ENCODE results near the gene DNAJC11.
A peak's percentile ranks its signal among the peaks of the same experiment; 100 is the strongest.
"Not testable (repeated sequence)": the region's sequence is repeated elsewhere in the genome, so short reads cannot be mapped to it uniquely, and the experiment has no call there.

DNAJC11 gene

DNA sequence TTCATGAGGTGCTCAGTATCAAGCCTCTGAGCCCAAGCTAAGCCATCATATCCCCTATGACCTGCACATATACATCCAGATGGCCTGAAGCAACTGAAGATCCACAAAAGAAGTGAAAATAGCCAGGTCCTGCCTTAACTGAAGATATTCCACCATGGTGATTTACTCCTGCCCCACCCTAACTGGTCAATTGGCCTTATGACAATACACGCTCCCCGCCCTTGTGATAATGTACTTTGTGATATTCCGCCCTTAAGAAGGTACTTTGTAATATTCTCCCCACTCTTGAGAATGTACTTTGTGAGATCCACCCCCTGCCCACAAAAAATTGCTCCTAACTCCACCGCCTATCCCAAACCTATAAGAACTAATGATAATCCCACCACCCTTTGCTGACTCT lies 1.7 kb downstream of the DNAJC11 start:
- DNase-seq: not testable (repeated sequence)

DNA sequence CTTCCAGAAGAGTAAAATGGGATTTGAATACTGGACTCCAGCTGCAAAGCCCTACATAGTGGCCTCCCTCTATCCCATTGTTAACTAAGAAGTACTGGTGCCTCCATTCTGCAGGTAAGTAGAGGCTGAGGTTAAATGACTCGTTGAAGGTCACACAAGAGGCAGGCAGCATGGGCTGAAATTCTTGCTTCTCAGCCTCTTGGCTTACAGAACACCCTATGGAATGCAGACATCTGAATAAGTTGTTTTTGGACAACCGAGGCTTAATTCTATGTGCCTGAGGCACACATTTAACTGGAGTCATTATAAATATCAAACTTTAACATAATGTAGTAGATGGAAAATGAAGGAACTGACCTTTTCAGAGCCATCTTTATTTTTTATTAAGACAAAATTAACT lies 5.7 kb downstream of the DNAJC11 start:
- DNase-seq: no peak

DNA sequence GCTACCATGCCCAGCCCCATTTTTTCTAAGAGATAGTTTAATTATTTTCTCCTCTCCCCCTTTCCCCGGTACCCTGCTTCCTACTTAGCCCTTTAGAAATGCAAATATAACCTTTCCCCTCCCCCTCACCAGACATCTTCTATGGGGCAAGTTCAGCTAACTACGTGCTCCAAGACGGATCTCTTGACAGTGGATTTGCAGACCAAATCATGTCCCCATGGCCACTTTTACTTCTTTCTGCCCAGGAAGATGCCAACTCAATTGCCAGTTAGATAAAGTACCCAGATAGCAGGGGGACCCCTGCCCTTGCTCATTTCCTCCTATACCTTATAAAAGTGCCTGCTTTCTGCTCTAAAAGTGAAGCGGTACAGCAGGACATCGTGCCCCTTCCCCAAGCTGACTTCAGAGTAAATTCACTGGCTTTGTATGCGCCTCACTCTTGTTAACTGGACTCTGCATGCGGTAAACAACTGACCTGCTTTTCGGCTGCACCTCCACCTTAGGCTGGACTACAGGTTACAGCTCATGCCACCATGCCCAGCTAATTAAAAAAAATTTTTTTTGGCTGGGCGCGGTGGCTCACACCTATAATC lies 7.4 kb downstream of the DNAJC11 start:
- DNase-seq: no peak

DNA sequence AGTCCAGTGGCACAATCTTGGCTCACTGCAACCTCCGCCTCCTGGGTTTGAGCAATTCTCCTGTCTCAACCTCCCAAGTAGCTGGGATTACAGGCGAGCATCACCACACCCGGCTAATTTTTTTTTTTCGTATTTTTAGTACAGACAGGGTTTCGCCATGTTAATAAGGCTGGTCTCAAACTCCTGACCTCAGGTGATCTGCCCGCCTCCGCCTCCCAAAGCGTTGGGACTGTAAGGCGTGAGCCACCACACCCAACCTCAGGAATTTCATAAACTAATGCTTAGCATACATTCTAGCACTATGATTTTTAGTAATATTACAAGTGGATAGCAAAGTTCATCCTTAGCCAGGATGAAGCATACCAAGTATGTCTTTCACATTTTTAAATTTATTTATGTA lies 8.7 kb downstream of the DNAJC11 start:
- no peak for DNase-seq

DNA sequence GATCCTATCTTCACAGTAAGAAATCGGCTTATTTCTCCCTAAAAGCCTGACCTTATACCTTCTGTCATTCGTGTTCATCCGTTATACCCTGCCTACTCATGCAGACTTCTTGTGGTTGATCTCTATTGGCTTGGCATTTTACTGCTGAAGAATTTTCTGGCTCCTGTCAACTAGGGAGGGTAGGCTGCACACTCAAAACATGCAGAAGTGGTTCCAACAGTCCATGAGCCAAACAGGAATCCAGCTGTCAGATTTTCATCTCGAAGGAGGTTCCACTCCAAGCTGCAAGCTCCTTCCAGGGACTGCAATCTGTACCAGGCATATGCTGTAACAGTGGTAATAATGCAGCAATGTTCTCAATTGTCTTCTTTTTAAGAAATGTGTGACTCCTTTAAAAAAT lies 10.1 kb downstream of the DNAJC11 start:
- no peak for DNase-seq

DNA sequence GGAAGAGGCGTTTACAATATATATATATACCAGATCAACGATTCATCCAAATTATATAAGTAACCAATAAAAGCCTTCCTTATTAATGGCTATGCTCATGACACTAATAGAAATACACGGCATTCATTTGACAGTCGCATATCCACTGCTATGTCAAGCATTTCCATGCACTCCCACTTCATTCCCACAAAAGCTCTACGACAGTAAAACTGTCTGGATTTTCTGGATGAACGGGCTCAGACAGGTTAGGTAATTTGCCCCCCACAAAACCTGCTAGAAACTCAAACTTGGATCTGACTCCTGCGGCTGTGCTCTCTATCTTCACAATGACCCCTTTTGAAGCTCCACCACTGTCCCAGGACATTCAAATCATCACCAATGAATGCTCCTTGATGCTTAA lies 11.4 kb downstream of the DNAJC11 start:
- DNase-seq: no peak

DNA sequence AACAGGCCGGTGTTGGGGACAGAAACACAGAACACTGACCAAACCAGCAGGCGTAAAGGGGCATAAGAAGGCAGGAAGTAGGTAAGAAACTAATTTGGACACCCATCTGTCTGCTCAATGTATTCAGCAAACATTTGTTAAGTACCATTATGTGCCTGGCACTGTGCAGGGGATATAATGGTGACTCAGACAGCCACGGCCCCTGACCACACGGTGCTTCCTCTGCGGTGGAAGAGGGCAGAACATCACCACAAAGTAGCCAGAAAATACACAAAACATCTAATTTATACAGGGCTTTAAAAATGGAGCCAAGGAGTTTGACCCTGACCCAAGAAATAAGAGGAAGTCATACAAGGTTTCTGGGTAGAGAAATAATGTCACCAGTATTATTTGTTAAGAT lies 12.9 kb downstream of the DNAJC11 start:
- no peak for DNase-seq

DNA sequence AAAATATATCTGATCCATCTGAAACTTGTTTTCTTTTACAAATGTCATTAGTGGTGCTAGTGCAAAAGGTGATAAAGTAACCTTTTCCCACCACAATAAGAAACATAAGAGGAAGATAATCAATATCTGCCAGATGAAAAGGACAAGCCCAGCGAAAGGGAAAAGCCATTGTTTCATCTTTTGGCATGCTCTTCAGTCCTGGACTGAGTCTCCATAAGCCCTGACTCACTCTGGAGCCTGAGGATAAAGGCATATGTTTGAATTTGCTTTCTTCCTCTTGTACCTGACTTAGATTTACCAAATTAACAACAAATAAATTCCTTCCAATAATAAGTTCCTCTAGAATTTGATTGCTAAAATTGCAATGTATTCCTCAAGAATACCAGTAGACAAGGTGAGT lies 13.6 kb downstream of the DNAJC11 start:
- no peak for DNase-seq

DNA sequence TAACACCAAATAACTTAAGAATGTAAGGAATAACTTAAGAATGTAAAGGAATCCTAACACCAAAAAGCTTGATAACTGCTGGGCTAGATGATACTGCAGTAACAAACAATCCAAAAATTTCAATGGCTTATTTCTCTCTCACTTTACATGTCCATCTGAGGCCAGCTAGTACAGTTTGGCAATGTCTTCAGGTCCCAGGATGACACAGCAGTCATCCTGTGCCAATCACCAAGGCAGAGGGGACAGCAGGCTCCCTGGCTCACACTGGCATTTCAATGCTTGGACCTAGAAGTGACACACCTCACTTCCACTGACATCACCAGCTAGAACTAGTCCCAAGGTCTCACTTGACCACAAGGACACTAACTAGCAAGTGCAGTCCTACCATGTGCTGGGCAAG lies 15.3 kb downstream of the DNAJC11 start:
- DNase-seq: no peak

DNA sequence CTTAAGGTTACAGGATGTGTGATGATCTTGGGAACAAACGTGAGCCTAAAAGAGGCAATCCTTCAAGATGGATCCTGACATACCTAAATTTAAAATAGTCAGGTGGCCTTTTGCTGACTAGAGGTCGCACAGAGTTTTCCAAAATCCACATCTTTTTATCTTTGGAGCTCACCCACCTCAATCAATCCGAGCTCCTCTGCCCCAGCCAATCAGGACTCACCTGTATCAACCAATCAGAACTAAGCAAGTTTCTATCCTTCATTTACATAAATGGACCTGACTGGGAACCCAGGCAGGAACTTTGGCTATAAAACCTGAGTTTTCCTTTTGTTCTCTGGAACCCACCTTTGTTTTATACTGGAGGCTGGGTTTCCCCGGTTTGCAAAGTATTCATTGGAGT lies 16.2 kb downstream of the DNAJC11 start:
- no peak for DNase-seq

DNA sequence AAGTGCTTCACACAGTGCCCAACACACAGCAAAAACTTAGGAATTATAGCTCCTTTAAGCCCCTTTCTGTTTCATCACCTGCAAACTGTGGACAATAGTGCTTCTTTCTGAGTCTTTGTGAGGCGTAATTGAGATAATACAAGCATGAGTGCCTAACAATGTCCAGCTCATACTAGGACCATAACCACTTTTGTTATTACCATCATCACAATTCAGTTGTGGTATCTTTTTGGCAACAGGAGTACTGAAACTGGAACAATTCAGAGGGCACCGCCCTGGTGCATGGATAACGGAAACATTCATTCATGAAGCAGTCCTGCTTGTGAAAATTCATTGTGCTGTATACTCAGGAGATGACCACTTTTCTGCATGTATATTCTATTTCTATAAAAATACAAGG lies 18.2 kb downstream of the DNAJC11 start:
- DNase-seq: no peak

DNA sequence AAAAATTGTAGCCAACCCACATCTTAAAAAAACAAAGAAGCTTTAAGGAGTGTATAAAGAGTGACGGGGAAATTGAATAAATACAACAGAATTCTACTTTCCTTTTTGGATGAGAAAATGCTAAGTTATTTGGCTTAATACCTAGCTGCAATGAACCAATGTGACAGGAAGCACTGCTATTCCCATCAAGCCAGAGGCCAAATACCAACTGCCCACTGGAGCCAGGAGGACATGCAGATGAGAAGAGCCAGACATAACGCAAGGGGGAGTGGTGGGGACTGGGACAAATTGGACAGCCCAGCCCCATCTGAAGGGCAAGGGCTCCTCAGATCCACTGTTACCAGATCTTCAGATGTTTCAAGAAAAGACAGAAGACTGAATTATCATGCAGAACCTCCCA lies 25.7 kb downstream of the DNAJC11 start:
- no peak for DNase-seq

DNA sequence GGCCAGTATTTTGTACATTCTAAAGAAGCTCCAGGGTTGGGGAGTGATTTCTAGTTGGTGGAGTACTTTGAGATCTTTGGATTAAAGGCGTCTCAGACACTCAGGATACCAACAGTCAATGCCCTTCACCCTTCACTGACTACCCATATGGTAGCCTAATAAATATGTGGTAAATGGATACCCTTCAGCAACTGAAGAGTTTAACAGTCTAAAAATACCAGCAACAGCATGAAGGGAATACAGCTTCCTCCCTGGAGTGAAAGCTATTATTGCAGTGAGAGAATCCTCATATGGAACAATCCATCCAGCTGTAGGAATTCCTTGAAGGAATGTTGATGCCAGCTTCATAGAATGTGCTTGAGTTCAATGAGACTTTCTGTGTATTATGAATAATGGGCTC lies 26.8 kb downstream of the DNAJC11 start:
- DNase-seq: no peak

DNA sequence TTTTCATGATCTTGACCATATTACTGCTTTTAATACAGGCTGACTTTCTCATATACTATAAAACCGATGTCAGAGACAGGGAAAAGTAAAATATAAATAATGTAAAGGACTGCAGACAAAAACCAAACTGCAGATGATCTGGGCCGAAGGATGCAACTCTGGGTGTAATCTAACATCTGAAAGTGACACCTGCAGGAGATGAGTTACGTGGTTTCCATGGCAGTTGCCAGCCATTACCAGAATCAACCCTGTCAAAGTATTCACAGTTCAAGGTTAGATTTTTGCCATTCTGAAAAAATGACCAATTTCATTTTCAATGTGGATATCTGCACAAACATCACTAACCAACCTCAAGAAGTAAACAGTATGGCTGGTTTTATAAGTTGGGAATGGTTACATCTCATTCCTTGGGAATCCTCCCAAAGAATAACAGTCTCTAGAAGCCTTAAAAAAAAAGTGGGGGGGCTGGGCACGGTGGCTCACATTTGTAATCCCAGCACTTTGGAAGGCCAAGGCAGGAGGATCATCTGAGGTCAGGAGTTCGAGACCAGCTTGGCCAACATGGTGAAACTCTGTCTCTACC lies 27.7 kb downstream of the DNAJC11 start:
- no peak for DNase-seq

DNA sequence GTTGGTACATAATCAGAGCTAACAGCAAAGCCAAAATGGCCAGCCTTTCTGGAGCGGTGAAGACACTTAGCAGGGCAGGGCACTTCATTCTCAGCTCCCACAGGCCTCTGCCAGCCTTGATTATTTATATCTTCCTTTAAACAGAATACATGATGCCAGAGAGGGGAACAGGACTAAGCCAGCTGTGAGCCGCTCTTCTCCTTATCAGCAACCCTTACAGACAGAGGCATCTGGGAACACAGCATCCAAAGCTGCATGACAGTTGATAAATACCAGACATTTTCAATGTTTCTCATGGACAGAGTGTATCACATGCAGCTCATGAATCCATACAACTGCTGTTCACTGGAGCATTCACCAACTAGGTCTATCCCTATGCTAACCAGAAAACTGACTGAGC lies 29.1 kb downstream of the DNAJC11 start:
- DNase-seq: peak in 1 of 56 donors; percentile 3

DNA sequence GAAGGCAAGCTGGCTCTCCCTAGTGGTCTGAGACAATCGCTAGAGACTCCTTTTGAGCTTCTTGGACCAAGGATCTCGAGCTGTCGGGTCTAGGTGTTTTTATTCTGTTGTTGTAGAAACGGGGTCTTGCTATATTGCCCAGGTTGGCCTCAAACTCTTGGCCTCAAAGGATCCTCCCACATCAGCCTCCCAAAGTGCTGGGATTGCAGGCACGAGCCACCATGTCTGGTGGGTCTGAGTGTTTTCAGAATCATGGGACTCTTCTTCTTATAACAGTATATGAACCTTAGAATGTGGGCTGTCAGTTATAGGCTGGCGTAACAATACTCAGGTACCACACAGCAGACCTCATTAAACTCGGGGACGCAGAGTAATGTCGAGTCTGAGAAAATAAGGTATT lies 33.1 kb downstream of the DNAJC11 start:
- no peak for DNase-seq

DNA sequence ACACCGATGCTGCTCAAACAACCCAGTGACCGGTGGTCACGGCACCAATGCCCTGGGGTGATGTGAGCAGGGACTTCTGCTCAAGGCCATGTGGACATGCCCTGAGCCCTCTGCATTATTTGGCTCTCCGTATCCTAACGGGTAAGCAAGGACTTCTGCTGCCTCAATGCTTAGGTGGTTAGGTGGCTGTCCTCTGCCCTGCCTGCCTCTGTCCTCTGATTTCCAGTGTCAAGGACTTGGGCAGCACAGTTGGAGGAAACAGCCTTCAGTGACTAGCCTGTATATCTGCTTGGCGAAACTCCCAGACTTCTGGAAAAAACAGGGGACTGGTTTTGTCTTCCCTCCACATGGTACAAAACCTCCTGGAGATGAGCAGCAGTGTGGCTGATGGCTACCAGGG lies 34.5 kb downstream of the DNAJC11 start:
- DNase-seq: no peak

DNA sequence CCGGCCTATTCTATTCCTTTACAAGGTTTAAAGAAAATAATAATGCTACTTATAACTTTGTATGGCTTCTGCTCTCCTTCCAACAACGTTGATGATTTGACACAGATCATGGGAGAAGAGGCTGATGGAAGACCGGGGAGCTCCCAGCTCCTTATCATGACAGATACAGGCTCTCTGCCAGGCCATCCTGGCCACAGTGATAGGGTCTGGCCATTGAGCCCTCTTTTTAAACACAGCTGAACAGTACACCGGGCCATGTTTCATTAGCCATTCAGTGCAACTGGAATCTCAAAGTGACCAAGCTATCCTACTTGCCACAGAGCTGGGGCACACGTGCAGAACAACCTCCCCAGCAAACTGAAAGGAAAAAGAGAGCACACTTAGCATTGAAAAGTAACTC lies 34.9 kb downstream of the DNAJC11 start:
- DNase-seq: no peak

DNA sequence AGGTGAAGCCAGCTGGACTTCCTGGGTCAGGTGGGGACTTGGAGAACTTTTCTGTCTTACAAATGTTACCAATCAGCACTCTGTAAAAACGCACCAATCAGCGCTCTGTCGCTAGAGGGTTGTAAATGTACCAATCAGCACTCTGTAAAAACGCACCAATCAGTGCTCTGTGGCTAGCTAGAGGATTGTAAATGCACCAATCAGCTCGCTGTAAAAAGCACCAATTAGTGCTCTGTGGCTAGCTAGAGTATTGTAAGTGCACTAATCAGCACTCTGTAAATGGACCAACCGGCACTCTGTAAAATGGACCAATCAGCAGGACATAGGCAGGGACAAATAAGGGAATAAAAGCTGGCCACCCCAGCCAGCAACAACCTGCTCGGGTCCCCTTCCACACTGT lies 39.1 kb downstream of the DNAJC11 start:
- DNase-seq: not testable (repeated sequence)

DNA sequence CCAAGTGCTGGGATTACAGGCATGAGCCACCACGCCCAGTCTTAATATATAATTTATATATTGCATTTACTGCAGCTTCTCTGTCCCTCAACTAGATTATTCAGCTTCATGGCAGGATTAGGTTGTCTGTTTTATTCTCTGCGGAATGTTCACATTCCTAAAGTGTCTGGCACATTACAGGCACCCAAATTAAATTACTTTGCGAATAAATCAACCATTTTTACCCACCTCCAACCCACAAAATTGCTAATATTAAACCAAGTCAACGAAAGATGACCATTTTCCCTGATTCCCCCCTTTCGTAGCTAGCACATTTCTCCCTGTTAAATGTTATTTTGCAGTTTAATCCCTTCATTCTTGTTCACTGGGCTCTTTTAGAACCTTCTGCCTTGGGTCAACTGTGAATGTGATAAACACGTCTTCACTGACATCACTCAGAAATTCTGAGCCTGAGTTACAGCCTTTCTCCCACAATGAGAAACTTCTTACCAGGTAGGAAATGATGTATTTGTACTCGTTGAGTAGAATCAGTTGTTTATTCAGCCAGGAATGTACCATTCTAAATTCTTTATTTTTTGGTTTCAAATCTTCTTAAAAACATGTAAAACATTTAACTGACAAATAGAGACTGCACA lies 41.1 kb downstream of the DNAJC11 start:
- no peak for DNase-seq

DNA sequence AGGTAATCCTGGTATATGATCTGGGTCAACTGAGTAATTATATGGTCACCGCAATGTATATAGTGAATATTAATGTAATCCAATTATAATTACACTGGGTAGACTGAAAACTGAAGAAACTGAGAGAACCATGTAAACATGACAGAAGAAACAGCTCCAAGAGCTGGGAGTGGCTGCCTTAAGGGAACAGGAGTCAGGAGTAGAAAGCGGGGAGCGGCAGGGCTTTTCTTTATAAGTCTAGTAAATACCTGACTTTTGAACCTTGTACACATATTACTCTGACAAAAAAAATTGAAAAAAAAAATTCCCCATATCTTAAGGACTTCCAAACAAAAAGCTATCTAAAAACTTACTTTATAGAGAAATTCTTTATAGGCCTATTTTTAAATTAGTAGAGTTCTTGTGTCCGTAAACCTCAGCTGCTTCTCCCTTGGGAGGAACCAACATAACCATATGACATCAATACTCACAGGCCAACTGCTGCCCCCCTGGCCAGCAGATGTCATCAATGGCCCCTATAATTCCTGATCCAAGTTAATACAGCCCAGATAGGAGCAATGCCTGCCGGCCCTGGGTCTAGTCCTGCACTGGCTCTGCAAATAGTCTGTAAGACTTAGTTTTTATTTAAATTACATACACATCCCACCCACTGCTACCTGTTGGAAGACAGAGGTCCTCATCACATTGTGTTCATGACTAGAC lies 43.1 kb downstream of the DNAJC11 start:
- DNase-seq: no peak

DNA sequence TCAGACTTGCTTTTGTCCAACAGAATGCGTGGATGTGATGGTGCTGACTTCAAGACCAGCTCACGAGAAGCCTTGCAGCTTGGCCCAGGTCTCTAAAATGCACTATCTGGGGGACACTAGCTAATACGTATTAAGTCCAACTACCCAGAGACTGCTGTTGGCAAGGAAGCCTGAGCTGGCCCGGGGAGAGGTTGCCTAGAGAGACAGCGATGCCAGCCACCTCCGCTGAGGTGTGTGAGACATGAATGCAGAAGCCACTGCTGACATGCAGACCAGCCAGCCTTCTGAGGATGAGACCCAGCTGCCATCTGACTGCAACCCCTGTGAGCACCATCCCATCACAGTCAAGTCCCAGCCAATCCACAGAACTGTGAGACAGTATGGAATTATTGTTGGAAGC lies 44.5 kb downstream of the DNAJC11 start:
- DNase-seq: no peak
